SK-N-SH (cell line): ENCODE data around the gene FCRLB. TPM values are rescaled to one million over a fixed set of nuclear protein-coding genes. Genes with fewer than 3 reads are reported as not detected.

ENCODE experiments used
- CTCF ChIA-PET: fragments of 300-600, 350-600 bp; formaldehyde crosslinking; extraction: SDS; loops from one replicate; lab custom pipeline; 2021; lab: Yijun Ruan, JAX
- POLR2A ChIA-PET: fragments of 350-600 bp; sonication (Branson Sonifier 250); formaldehyde crosslinking; extraction: SDS; loops from one replicate; lab custom pipeline; 2020; ENCODE audit warnings: antibody characterized with exemption, inconsistent platforms; lab: Yijun Ruan, JAX
- DNase-seq: peaks from one replicate; pipeline ENCODE4 v3.0.0; 2012
- H2AFZ ChIP-seq: fragments of 200-600 bp; sonication (generic); 2 replicates; pipeline ENCODE4 v1.8.1; 2016; ENCODE audit warnings: antibody characterized with exemption, mild to moderate bottlenecking, low read depth
- H3F3A ChIP-seq: fragments of 200-600 bp; sonication (generic); replicated peaks from 2 replicates; pipeline ENCODE3; 2016; ENCODE audit warnings: antibody characterized with exemption, mild to moderate bottlenecking; ENCODE audit not compliant: insufficient read depth
- H3K27ac ChIP-seq, 2 experiments: fragments of 200-500 bp in 1 of 2; fragments of 200-600 bp in 1 of 2; sonication (Bioruptor generic) in 1 of 2; sonication (generic), shearing (Covaris generic) in 1 of 2; 2 replicates each; pipeline versions ENCODE4 v1.5.1 to v1.6.1; 2014 to 2016; ENCODE audit warnings: low read depth in 2 of 2, inconsistent platforms in 1 of 2, low read length in 1 of 2, mild to moderate bottlenecking in 1 of 2, mixed read lengths in 1 of 2
- H3K27me3 ChIP-seq: fragments of 200-600 bp; sonication (generic), shearing (Covaris generic); 2 replicates; pipeline ENCODE4 v1.6.1; 2016; ENCODE audit warnings: mixed run types; ENCODE audit not compliant: insufficient read depth
- H3K36me3 ChIP-seq, 2 experiments: fragments of 200-500 bp in 1 of 2; fragments of 200-600 bp in 1 of 2; sonication (Bioruptor generic) in 1 of 2; sonication (generic) in 1 of 2; replicated peaks in 1 of 2; 2 replicates each; pipeline versions ENCODE3 to v1.5.1; 2014 to 2016; ENCODE audit warnings: low read length in 1 of 2, mild to moderate bottlenecking in 1 of 2; ENCODE audit not compliant: insufficient read depth in 2 of 2, control insufficient read depth in 1 of 2
- H3K4me1 ChIP-seq, 2 experiments: fragments of 200-500 bp in 1 of 2; fragments of 200-600 bp in 1 of 2; sonication (Bioruptor generic) in 1 of 2; sonication (generic), shearing (Covaris generic) in 1 of 2; 2 replicates each; pipeline versions ENCODE4 v1.5.1 to v1.6.1; 2014 to 2016; ENCODE audit warnings: low read depth in 1 of 2, low read length in 1 of 2, mixed run types in 1 of 2; ENCODE audit not compliant: insufficient read depth in 2 of 2, control insufficient read depth in 1 of 2
- H3K4me2 ChIP-seq: fragments of 200-600 bp; sonication (generic), shearing (Covaris generic); 2 replicates; pipeline ENCODE4 v1.6.1; 2017; ENCODE audit warnings: mixed run types
- H3K4me3 ChIP-seq, 2 experiments: fragments of 200-500 bp in 1 of 2; fragments of 200-600 bp in 1 of 2; sonication (Bioruptor generic) in 1 of 2; sonication (generic), shearing (Covaris generic) in 1 of 2; 2 replicates each; pipeline versions ENCODE4 v1.5.1 to v1.8.1; 2014 to 2016; ENCODE audit warnings: low read depth in 2 of 2, inconsistent platforms in 1 of 2, low read length in 1 of 2, mild to moderate bottlenecking in 1 of 2, mixed read lengths in 1 of 2, moderate library complexity in 1 of 2
- H3K79me2 ChIP-seq: fragments of 200-600 bp; sonication (generic); 2 replicates; pipeline ENCODE4 v1.8.1; 2017; ENCODE audit warnings: mild to moderate bottlenecking; ENCODE audit not compliant: insufficient read depth
- H3K9ac ChIP-seq: fragments of 200-600 bp; sonication (generic); 2 replicates; pipeline ENCODE4 v1.6.1; 2017; ENCODE audit warnings: mixed run types
- H3K9me2 ChIP-seq: fragments of 200-600 bp; sonication (generic); 2 replicates; pipeline ENCODE4 v1.6.1; 2017; ENCODE audit warnings: mixed run types
- H3K9me3 ChIP-seq: fragments of 200-600 bp; sonication (generic); 2 replicates; pipeline ENCODE4 v1.6.1; 2017; ENCODE audit warnings: mixed run types, mild to moderate bottlenecking, moderate library complexity
- H4K20me1 ChIP-seq: fragments of 200-600 bp; sonication (generic); 2 replicates; pipeline ENCODE4 v1.6.1; 2017; ENCODE audit warnings: mild to moderate bottlenecking, mixed run types; ENCODE audit not compliant: insufficient read depth
- CHD2 ChIP-seq: fragments of 150-350 bp; IDR thresholded peaks from 2 replicates; pipeline ENCODE4 v1.6.1; 2018; ENCODE audit warnings: low read length; ENCODE audit not compliant: partially characterized antibody
- EZH2phosphoT487 ChIP-seq: fragments of 200-600 bp; sonication (generic); IDR thresholded peaks from 2 replicates; pipeline ENCODE4 v1.6.1; 2017; ENCODE audit warnings: low read depth, mixed run types, mild to moderate bottlenecking, antibody characterized with exemption, moderate library complexity, borderline replicate concordance
- FOXJ3 ChIP-seq: sonication (generic); formaldehyde crosslinking; IDR thresholded peaks from 2 replicates; pipeline ENCODE4 v1.5.1; 2020; ENCODE audit warnings: mild to moderate bottlenecking, missing genetic modification reagents
- FOXM1 ChIP-seq: IDR thresholded peaks from 2 replicates; pipeline ENCODE4 v1.4.0; 2012; ENCODE audit warnings: low read depth, mild to moderate bottlenecking
- JUND ChIP-seq: IDR thresholded peaks from 2 replicates; pipeline ENCODE4 v1.4.0; 2012
- MEF2A ChIP-seq: IDR thresholded peaks from 2 replicates; pipeline ENCODE4 v1.4.0; 2012; ENCODE audit warnings: low read depth, borderline replicate concordance
- MXI1 ChIP-seq: IDR thresholded peaks from 2 replicates; pipeline ENCODE4 v1.6.1; 2012; ENCODE audit warnings: mild to moderate bottlenecking, low read depth, low read length, improper control_type of control experiment
- NRF1 ChIP-seq: IDR thresholded peaks from 2 replicates; pipeline ENCODE4 v1.6.1; 2012; ENCODE audit warnings: low read depth, mild to moderate bottlenecking, low read length
- POLR2AphosphoS5 ChIP-seq: IDR thresholded peaks from 2 replicates; pipeline ENCODE4 v1.6.1; 2012; ENCODE audit warnings: low read depth, low read length
- RAD21 ChIP-seq: IDR thresholded peaks from 2 replicates; pipeline ENCODE4 v1.6.1; 2012; ENCODE audit warnings: mild to moderate bottlenecking, low read length
- RCOR1 ChIP-seq: fragments of 150-350 bp; IDR thresholded peaks from 2 replicates; pipeline ENCODE4 v1.6.1; 2017; ENCODE audit warnings: antibody characterized with exemption, low read length
- RFX5 ChIP-seq: IDR thresholded peaks from 2 replicates; pipeline ENCODE4 v1.6.1; 2012; ENCODE audit warnings: mild to moderate bottlenecking, improper control_type of control experiment, low read length
- SIN3A ChIP-seq: IDR thresholded peaks from 2 replicates; pipeline ENCODE4 v1.6.1; 2012; ENCODE audit warnings: low read depth, mild to moderate bottlenecking, low read length, moderate library complexity, borderline replicate concordance
- SMC3 ChIP-seq: IDR thresholded peaks from 2 replicates; pipeline ENCODE4 v1.6.1; 2012; ENCODE audit warnings: low read depth, low read length, improper control_type of control experiment
- TAF1 ChIP-seq: IDR thresholded peaks from 2 replicates; pipeline ENCODE4 v1.6.1; 2012; ENCODE audit warnings: low read depth, mild to moderate bottlenecking, low read length, moderate library complexity, borderline replicate concordance
- YY1 ChIP-seq: IDR thresholded peaks from 2 replicates; pipeline ENCODE4 v1.4.0; 2012; ENCODE audit warnings: low read depth, mild to moderate bottlenecking
- whole genome bisulfite sequencing: methylation state at CpG from one replicate; pipeline ENCODE4 v1.1.6; 2017; ENCODE audit warnings: low lambda C conversion rate; 5-methylcytosine and 5-hydroxymethylcytosine counted together
- polyA plus RNA-seq, 3 experiments: library from polyadenylated mRNA; depleted of rRNA; stranded (reverse); fragments of >200 nt; gene quantifications; 2 replicates each; pipeline ENCODE4 v1.2.3, GENCODE V29; 2012
- TF ChIP-seq, protein P1 (sequence below): IDR thresholded peaks from 2 replicates; pipeline ENCODE4 v1.4.0; 2012; ENCODE audit warnings: low read depth, borderline replicate concordance
- TF ChIP-seq, protein P2 (sequence below): IDR thresholded peaks from 2 replicates; pipeline ENCODE4 v1.6.1; 2012; ENCODE audit warnings: mild to moderate bottlenecking, low read depth, low read length, moderate library complexity
- TF ChIP-seq, protein P3 (sequence below): IDR thresholded peaks from 2 replicates; pipeline ENCODE4 v1.4.0; 2012; ENCODE audit warnings: low read depth, borderline replicate concordance
- TF ChIP-seq, protein P4 (sequence below): IDR thresholded peaks from 2 replicates; pipeline ENCODE4 v1.4.0; 2012; ENCODE audit warnings: low read depth
- TF ChIP-seq, protein P5 (sequence below): IDR thresholded peaks from 2 replicates; pipeline ENCODE4; 2012
- TF ChIP-seq, protein P6 (sequence below): fragments of 200-600 bp; sonication (generic); IDR thresholded peaks from 2 replicates; pipeline ENCODE4 v1.6.1; 2017; ENCODE audit warnings: antibody characterized with exemption, mild to moderate bottlenecking, moderate library complexity

The FCRLB gene
- polyA plus RNA-seq, 1 of the 3 experiments (the other 2 are of a cell fraction) = 2.6 TPM

DNA sequence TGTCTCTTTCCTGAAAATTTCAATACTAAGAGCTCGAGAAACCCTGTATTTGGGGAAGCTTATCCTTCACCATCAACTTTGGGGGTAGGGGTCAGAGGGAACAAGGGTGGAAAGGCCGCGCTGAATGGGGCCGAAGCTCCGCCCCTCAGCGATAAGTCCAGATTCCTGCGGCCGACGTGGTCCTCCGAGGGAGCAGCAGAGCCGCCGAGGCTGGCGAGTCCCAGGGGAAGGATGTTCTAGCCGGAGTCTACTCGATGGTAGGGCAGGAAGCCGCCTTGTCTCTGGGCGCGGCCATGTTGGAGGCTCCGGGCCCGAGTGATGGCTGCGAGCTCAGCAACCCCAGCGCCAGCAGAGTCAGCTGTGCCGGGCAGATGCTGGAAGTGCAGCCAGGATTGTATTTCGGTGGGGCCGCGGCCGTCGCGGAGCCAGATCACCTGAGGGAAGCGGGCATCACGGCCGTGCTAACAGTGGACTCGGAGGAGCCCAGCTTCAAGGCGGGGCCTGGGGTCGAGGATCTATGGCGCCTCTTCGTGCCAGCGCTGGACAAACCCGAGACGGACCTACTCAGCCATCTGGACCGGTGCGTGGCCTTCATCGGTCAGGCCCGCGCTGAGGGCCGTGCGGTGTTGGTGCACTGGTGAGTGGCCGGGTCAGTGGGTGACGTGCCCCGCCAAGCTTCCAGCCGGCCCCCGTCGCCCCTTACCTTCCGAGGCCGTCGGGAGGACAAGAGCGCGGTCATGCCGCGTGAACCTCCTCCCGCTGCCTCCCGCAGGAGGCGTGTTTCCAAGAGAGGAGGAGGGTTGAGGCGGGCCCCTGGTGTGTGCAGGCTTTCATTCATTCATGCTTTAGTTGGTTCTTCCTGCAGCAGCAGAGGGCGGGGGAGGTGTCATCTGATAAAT is 28.4 kb downstream of the FCRLB start, which contains the start of gene DUSP12:
Gene DUSP12, plus strand, starts transcription at position 278 of the 899 bp plus-strand sequence. Its CDS starts 16 bp downstream, at position 294.
- Histone ChIP-seq H3K4me1 (peaks cover 5 to 7% of the 10 kb centered on the region in 2 experiments; a peak in 1 of 4 replicates), H3K4me2 (peak within 1 kb of the TSS; percentile 94), H3K79me2 (peaks cover 41% of the 10 kb centered on the region), H3K4me3 (peak within 1 kb of the TSS; percentile 83 to 97), H3K9me2 (no peaks in the 10 kb centered on the region), H3K9ac (peak within 1 kb of the TSS; percentile 96), H3F3A (peaks cover 11% of the 10 kb centered on the region), H3K9me3 (no peaks in the 10 kb centered on the region), H3K27ac (peak within 1 kb of the TSS; percentile 96 to 97), H3K36me3 (peaks cover 32 to 36% of the 10 kb centered on the region in 2 experiments), H3K27me3 (no peaks in the 10 kb centered on the region), H2AFZ (peak within 1 kb of the TSS; percentile 94), H4K20me1 (peaks cover 14% of the 10 kb centered on the region)
- DNase-seq = peak; percentile 92
- 2% methylated on average over 24 of the region's 65 CpGs for WGBS
- ChIA-PET CTCF (interaction anchor here (0.8 to 1.8 kb wide), 7 partner anchors 8 to 261 kb away, joined by 3 to 7 read pairs (median 4); no protein-coding TSS in a partner anchor), POLR2A (interaction anchor here (0.7 to 1.6 kb wide), 6 partner anchors 10 to 287 kb away, joined by 3 to 9 read pairs (median 4); no protein-coding TSS in a partner anchor)
- TF ChIP-seq FOXM1 = no peak
- TF ChIP-seq, protein P1, sequence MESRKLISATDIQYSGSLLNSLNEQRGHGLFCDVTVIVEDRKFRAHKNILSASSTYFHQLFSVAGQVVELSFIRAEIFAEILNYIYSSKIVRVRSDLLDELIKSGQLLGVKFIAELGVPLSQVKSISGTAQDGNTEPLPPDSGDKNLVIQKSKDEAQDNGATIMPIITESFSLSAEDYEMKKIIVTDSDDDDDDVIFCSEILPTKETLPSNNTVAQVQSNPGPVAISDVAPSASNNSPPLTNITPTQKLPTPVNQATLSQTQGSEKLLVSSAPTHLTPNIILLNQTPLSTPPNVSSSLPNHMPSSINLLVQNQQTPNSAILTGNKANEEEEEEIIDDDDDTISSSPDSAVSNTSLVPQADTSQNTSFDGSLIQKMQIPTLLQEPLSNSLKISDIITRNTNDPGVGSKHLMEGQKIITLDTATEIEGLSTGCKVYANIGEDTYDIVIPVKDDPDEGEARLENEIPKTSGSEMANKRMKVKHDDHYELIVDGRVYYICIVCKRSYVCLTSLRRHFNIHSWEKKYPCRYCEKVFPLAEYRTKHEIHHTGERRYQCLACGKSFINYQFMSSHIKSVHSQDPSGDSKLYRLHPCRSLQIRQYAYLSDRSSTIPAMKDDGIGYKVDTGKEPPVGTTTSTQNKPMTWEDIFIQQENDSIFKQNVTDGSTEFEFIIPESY = peak; percentile 12; the same call in 1 of the 2 replicates
- peak; percentile 30; the same call in 1 of the 2 replicates for TF ChIP-seq SIN3A
- peak; percentile 85 for TF ChIP-seq MXI1
- no peak for TF ChIP-seq SMC3
- TF ChIP-seq, protein P2, sequence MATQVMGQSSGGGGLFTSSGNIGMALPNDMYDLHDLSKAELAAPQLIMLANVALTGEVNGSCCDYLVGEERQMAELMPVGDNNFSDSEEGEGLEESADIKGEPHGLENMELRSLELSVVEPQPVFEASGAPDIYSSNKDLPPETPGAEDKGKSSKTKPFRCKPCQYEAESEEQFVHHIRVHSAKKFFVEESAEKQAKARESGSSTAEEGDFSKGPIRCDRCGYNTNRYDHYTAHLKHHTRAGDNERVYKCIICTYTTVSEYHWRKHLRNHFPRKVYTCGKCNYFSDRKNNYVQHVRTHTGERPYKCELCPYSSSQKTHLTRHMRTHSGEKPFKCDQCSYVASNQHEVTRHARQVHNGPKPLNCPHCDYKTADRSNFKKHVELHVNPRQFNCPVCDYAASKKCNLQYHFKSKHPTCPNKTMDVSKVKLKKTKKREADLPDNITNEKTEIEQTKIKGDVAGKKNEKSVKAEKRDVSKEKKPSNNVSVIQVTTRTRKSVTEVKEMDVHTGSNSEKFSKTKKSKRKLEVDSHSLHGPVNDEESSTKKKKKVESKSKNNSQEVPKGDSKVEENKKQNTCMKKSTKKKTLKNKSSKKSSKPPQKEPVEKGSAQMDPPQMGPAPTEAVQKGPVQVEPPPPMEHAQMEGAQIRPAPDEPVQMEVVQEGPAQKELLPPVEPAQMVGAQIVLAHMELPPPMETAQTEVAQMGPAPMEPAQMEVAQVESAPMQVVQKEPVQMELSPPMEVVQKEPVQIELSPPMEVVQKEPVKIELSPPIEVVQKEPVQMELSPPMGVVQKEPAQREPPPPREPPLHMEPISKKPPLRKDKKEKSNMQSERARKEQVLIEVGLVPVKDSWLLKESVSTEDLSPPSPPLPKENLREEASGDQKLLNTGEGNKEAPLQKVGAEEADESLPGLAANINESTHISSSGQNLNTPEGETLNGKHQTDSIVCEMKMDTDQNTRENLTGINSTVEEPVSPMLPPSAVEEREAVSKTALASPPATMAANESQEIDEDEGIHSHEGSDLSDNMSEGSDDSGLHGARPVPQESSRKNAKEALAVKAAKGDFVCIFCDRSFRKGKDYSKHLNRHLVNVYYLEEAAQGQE = 0 out of 2 replicates have a peak, but pooled peaks have one; percentile 38
- TF ChIP-seq RAD21 = no peak
- TF ChIP-seq, protein P3, sequence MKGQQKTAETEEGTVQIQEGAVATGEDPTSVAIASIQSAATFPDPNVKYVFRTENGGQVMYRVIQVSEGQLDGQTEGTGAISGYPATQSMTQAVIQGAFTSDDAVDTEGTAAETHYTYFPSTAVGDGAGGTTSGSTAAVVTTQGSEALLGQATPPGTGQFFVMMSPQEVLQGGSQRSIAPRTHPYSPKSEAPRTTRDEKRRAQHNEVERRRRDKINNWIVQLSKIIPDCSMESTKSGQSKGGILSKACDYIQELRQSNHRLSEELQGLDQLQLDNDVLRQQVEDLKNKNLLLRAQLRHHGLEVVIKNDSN = no peak
- no peak for TF ChIP-seq RFX5
- TF ChIP-seq, protein P4, sequence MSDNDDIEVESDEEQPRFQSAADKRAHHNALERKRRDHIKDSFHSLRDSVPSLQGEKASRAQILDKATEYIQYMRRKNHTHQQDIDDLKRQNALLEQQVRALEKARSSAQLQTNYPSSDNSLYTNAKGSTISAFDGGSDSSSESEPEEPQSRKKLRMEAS = peak; percentile 87
- no peak for TF ChIP-seq NRF1
- no peak for TF ChIP-seq RCOR1
- peak; percentile 81 for TF ChIP-seq POLR2AphosphoS5
- peak; percentile 32 for TF ChIP-seq CHD2
- TF ChIP-seq FOXJ3 = peak; percentile 49; the same call in 1 of the 2 replicates
- peak; percentile 98 for TF ChIP-seq YY1
- TF ChIP-seq, protein P5, sequence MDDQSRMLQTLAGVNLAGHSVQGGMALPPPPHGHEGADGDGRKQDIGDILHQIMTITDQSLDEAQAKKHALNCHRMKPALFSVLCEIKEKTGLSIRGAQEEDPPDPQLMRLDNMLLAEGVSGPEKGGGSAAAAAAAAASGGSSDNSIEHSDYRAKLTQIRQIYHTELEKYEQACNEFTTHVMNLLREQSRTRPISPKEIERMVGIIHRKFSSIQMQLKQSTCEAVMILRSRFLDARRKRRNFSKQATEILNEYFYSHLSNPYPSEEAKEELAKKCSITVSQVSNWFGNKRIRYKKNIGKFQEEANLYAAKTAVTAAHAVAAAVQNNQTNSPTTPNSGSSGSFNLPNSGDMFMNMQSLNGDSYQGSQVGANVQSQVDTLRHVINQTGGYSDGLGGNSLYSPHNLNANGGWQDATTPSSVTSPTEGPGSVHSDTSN = peak; percentile 79
- TF ChIP-seq JUND = no peak
- TF ChIP-seq, protein P6, sequence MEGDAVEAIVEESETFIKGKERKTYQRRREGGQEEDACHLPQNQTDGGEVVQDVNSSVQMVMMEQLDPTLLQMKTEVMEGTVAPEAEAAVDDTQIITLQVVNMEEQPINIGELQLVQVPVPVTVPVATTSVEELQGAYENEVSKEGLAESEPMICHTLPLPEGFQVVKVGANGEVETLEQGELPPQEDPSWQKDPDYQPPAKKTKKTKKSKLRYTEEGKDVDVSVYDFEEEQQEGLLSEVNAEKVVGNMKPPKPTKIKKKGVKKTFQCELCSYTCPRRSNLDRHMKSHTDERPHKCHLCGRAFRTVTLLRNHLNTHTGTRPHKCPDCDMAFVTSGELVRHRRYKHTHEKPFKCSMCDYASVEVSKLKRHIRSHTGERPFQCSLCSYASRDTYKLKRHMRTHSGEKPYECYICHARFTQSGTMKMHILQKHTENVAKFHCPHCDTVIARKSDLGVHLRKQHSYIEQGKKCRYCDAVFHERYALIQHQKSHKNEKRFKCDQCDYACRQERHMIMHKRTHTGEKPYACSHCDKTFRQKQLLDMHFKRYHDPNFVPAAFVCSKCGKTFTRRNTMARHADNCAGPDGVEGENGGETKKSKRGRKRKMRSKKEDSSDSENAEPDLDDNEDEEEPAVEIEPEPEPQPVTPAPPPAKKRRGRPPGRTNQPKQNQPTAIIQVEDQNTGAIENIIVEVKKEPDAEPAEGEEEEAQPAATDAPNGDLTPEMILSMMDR = peak; percentile 19
- no peak for TF ChIP-seq MEF2A
- peak; percentile 85 for TF ChIP-seq TAF1
- no peak for TF ChIP-seq EZH2phosphoT487
